WI38 (cell line): ENCODE results near the gene BCL2L12.
A peak's percentile ranks its signal among the peaks of the same experiment; 100 is the strongest.

ENCODE experiments used
- H3K4me3 ChIP-seq: 2 replicates; pipeline ENCODE4 v1.5.1; 2011; ENCODE audit warnings: low read depth, mild to moderate bottlenecking, control low read depth, low read length
- CTCF ChIP-seq: IDR thresholded peaks from 2 replicates; pipeline ENCODE4 v1.5.1; 2012; ENCODE audit warnings: low read depth, mild to moderate bottlenecking, control low read depth, low read length

Gene BCL2L12

GRCh38 chr19:49660338-49660961 lies 5.3 kb upstream of the BCL2L12 start:
- no peak for TF ChIP-seq CTCF
- no peak overlapping the region for H3K4me3 ChIP-seq

DNA sequence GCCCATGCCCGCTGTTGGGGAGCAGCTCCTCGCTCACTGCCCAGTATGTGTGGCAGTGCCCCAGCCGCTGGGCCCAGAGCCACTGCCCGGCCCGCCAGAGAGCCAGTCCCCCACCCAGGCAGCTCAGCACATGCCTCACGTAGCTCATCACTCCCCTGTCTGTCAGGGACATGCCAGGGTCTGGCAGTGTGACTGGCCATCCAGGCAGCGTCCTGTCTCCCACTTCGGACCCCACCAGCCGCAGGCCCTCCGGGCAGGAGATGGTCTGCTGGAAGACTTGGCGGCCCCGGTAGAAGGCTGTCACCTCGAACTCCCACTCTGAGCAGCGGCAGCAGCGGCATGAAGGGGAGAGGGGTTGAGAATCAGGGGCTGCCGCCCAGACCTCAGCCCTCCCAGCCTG lies 3.7 kb upstream of the BCL2L12 start:
- no peak for TF ChIP-seq CTCF
- H3K4me3 ChIP-seq, result no peak overlapping the region

- TF ChIP-seq CTCF, result no peak
- H3K4me3 ChIP-seq, result no peak overlapping the region
These were observed 2.5 kb upstream of the BCL2L12 start for GRCh38 chr19:49663224-49663623.

DNA sequence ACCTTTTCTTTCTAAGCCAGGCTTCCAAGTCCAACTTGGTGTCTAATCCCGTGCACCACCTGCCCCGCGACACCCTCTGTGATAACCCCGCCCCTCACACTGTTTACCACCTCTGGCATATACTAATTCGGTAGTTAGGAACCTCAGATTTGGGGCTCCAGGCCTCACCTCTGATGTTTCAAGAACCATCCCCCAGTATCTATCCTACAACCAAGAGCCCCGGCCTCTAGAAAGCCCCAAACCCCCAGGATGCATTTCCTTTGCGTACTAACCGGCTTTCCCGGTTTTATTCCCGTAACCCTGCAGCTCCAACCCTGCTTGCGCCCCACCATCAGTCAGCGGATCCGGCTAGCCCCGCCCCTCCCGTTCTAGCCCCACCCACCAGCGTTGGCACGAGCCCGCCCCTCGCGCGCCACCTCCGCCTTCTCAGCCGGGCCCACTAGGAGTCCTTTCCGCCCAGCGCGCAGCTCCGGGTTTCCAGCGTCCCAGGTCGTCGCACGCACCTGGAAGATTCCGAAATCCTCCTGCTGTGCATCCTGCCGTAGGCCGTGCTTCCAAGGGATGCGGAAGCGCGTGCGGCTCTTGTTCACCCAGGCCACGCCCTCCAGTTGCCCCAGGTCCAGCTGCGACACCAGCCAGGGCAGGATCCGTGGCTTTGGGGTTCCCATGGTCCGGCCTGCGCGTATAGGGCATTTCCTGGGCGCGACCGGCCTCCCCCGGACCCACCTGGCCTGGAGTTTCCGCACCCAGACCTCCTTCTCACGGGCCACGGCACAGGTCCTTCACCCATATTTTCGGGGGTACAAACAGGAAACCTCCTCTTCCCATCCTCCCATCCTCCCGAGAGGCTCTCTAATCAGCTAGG lies 1.3 kb upstream of the BCL2L12 start:
- H3K4me3 ChIP-seq, result peak overlapping the region; percentile 96
- TF ChIP-seq CTCF, result no peak

GRCh38 chr19:49665036-49665350 lies 740 bp upstream of the BCL2L12 start:
- H3K4me3 ChIP-seq, result peak overlapping the region; percentile 96
- TF ChIP-seq CTCF, result no peak

GRCh38 chr19:49666120-49666444 lies 349 bp downstream of the BCL2L12 start:
- H3K4me3 ChIP-seq, result peak overlapping the region; percentile 96
- no peak for TF ChIP-seq CTCF

GRCh38 chr19:49667473-49667872 lies 1.7 kb downstream of the BCL2L12 start:
- no peak for TF ChIP-seq CTCF
- no peak overlapping the region for H3K4me3 ChIP-seq
